ENCODE results near the gene RHBDL1.
"Not testable (repeated sequence)": the region's sequence is repeated elsewhere in the genome, so short reads cannot be mapped to it uniquely, and the experiment has no call there.

The RHBDL1 gene

DNA sequence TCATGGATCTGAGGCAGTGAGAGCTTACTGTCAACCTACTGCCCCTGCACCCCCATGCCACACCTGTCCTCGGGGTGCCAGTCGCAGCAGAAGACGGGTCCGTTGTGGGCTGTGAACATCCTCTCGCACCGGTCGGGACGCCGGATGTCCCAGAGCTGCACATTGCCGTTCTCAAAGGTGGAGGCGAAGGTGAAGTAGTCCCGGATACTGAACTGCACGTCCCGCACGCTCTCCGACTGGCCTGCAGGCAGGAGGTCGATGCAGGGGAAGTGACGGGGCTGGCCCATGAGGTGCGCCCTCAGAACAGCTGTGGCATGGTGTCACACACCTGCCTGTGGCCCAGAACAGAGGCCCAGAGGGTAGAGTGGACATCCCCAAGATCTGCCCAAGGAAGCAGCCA is 12.0 kb downstream of the RHBDL1 start:
- DNase-seq, result no peak

DNA sequence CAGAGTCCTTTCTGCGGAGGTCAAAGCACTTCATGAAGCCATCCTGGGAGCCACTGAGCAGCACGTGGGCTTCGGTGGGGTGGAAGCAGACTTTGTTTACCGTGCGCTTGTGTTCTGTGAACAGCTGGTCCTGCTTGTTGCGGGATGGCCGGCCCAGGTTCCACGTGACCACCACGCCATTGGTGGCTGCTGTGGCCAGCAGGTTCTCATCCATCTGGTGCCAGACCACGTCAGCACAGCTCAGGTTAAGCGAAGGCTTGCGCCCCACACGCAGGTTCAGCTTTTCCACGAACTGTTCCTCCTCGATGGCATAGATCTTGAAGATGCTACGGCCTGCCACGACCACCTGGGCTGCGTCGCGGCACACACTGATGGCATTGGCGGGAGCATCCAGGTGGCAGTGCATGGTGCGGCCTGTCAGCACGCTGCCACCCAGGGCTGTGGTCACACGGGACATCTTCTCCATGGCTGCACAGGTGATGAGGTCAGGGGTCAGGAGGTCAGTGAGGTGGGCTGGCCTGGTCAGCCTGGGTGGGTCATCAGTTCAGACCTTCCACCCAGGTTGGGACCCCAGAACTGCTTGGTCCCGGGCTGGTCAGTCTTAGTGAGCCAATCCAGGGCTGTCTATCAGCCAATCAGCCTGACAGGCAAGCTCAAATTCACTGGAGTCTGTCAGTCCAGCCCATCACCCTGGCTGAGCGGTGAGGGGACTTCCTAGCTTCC is 13.9 kb downstream of the RHBDL1 start:
- DNase-seq, result no peak

DNA sequence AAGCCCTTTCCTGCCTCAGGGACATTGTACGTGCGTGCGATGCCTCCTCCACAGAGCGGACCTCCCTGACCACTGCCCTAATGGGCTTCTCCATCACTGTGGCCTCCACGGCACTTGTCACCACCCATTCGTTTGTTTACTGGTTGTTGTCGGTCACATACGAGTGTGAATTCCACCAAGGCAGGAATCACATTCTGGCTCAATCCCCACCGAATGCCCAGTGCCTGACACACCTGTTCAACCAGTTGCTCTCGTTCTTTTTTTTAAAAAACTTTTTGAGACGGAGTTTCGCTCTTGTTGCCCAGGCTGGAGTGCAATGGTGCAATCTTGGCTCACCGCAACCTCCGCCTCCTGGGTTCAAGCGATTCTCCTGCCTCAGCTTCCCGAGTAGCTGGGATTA is 15.8 kb downstream of the RHBDL1 start:
- not testable (repeated sequence) for DNase-seq

DNA sequence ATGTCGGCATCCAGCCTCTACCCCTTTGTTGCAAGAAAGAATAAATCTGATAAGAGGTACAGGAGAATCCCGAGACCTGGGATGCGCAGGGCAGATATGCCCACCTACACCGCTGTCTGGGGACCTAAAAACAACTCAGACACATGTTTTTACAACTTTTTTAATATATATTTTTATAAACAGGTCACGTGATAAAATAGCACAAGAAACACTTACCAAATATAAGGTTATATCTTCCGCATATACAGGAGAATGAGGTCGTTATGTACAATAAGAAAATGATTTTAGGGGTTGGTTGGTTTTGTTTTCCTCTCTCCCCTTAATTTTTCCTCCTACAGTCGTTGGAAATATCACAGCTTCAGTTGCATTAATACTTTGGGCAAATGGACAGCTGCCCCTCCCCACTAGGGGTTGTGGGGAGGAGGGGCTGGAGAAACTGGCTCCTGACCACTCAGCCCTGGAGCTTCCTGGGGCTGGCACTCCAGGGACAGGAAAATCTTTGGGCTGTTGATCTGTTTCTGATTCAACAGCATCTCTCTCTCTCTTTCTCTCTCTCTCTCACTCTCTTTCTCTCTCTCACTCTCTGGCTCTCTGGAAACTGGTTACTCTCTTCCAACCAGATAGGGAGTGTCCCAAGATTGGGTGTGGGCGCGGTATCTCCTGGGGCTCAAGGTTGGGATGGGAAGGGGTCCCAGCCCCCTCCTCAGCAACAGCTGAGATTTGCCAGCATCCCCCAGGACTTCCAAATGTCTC is 17.1 kb downstream of the RHBDL1 start:
- no peak for DNase-seq

DNA sequence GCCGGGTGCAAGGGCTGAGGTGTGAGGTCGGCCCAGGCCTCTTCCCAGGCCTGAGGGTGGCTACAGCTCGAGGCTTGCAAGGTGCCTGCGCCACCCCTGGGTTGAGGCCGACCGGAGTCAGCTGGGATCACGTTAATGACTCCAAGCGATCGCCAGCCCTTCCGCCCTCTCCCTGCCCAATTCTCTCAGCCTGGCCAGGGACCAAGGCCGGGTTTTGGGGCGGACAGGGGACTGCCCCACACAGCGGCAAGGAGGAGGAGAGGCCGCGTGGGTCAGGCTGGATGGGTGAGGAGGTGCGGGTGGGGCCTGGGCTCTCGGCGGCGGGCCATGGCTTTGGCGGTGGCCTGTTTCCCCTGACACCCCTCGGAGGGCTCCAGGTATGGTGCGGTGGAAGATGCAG is 17.9 kb downstream of the RHBDL1 start:
- no peak for DNase-seq

DNA sequence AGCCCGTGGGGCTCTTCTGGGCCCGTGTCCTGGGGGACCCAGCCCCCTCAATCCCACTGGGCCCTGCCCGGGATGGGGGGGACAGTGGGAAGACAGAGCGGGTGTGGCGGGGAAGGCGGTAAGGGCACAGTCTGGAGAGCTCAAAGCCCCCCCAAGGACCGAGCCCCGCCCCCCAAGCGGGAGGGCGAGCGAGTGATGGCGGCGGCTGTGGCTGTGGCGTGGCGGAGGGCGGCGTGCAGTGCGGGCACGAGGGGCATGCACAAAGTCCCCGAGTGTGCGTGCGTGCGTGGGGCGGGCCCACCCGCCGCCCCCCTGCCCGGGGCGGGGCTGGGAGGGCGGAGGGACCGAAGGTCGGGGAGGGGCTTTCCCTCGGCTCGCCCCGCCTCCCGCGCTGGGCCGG is 18.3 kb downstream of the RHBDL1 start:
- DNase-seq, result no peak

DNA sequence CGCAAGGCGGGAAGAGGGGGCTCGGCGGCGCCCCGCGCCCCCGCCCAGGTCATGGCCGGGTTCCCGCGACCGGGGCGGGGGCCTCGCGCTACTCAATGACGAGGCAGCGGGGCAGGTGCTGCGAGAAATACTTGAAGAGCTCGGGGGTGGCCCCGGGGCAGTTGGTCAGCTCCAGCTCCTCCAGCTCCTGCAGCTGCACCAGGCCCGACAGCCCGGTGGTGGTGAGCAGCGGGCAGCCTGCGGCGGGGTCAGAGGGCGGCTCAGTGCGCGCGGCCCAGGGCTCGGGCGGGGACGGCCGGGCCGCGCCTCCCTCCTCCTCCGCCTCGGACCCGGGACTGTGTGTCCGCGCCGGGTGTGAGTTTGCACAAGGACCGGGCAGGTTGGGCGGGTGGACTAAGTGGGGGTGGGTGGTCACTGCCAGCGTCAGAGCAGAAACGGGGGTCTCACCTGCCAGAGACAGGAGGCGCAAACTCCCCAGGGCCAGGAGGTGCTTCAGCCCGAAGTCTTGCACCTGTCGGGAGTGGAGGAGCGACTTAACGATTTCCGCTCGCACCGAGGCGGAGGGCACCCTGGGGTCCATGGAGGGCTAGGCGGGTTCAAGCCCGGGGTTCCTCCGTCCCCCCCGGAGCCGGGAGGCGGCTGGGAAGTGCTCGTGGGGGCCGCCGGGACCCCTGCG is 18.9 kb downstream of the RHBDL1 start:
- DNase-seq, result no peak

DNA sequence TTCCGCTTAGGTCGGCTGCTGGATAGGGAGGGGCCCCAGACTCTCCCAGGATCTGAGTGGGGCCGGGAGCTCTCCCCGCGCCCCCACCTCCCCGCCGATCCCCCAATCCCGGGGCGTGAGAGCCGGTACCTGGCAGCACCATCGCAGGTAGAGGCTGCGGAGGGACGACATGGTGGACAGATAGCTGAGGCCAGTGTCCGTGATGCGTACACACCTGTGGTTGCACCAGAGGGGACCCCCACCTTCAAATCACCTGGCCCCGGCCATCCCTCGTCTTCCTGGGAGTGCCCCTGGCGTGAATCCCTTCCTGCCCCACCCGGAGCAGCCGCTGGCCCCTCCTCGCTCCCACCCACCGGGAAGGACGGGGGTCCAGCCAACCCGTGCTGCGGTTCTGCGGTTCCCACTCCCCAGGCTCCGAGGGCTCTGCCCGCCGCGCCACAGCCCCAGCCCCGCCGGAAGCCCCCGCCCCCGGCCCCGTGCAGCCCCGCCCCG is 19.4 kb downstream of the RHBDL1 start:
- no peak for DNase-seq

DNA sequence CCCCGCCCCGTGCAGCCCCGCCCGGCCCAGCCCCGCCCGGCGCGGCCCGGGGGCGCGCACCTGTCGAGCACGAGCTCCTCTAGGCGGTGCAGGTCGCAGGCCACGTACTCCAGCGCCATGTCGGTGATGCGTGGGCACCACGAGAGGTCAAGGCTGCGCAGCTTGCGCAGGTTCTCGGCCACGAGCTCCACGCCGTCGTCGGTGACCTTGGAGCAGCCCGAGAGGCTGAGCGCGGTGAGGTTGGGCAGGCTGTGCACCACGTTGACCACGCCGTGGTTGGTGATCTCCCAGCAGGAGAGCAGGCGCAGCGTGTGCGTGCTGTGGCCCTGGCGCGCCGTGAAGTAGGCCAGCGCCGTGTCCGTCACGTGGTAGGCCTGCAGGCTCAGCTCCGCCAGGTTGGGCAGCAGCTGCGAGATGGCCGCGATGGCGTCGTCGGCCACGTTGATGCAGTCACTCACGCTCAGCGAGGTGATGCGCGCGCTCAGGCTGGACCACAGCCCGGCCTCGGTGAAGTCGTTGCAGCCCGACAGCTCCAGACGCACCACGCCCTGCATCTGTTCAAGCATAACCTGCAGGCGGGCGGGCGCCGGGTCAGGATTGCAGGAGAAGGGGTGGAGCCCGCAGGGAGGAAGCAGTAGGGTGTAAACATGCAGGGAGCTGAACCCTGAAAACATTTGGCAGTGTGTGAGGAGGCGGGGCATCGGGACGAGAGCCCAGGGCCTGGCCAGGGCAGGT is 20.1 kb downstream of the RHBDL1 start:
- peak; percentile 74 for DNase-seq

DNA sequence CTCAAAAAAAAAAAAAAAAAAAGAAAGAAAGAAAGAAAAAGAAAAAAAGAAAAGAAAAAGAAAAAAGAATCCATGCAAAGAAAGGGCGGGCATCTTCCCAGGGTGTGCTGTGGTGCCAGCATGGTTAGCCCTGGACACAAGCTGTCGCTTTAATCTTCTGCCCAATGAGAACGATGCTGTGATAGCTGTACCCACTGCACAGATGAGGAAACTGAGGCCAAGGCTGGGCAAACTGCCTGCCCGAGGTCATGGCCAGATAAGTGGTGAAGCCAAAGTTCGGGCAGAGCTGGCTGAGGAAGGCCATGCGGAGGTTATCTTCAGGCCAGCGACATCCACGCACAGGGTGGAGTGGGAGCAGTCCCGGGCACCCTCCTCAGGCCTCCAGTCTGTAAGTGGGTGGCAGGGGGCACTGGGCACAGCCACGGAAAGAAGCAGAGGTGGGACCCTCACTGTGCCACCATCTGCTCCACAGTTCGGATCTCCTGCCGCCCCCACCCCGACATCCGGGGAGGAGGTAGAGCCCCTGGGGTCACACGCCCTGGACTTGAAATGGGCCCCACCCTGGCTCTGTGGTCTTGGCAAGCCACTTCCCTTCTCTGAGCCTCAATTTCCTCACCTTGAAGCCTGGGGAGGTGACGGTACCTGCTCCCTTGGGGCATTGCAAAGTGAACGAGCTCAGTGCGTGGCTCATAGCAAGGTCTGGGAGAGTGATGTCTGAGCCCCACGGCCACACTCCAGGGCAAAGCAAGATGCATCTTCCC is 23.6 kb downstream of the RHBDL1 start:
- no peak for DNase-seq

DNA sequence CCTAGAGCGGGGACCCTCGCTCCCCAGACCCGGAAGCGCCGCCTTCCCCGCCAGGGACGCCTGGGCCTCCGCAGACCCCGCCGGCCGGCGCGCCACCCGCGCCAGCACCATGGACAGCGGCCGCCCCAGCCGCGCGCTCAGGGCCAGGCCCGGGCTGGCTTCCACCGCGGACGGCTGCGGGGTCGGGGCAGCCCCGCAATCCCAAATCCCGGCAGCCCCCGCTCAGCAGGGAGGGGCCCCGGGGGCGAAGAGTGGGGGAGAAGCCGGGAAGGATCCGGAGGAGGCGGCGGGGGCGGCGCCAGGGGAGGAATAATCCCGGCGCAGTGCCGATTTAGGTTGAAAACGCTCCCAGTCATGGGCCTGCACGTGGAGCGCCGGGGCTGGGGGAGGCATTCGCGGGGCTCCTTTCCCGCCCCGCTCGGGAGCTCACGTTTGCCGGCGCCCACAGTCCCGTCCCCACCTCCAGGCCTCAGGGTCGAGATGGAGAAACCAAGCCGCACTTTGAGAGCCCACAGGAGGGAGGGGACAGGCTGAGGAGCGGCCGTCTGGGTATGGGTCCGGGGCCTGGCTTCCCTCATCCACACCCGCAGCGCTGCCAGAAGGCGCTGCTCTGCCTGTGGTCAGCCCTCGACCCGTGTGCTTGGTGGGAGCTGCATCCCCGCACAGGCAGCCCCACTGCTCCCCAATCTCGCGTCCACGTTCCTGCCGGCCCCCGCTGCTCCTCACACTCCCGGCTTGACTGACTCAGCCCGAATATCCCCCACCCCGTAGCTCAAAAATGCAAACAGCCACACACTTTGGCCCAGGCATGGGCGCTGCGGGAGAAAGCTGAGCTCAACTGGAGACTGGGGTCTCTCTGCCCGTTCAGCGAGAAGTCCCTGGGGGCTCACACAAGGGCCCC is 25.5 kb downstream of the RHBDL1 start:
- no peak for DNase-seq

DNA sequence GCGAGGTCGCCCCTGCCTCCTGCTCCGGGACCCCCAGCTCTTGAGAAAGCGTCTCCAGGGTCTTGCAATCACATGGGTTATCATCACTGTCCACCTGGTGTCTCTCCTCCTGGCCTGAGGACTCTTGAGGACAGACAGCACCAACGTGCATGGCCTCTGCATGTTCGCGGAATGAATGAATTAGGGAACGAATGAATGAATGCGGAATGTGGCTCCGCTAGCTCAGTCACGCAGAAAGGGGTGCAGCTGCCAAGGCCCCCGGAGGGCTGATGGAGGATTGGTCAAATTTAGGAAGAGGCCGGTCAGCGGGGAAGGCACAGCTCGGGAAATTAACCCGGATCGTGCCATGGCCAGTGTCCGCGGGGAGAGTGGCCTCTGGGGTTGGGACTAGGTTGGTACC is 26.9 kb downstream of the RHBDL1 start:
- DNase-seq, result no peak

DNA sequence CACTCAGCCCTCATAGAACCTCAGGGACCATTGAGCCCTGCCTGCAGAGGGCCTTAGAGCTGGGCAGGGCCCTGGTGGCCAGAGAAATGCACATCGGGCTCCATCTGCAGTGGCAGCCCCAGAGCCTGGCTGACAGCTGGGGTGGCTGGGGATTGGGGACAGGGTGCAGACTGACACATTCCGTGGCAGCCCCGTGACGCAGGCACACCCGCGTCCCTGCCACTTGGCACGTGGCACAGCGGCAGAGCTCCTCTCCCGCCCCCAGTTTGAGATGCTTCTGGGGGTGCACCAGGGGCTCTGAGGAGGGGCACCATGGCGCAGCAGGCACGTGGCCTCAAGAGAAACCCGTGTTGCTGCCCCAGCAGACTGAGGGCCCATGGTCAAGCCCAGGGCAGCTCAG is 27.9 kb downstream of the RHBDL1 start:
- DNase-seq, result no peak

DNA sequence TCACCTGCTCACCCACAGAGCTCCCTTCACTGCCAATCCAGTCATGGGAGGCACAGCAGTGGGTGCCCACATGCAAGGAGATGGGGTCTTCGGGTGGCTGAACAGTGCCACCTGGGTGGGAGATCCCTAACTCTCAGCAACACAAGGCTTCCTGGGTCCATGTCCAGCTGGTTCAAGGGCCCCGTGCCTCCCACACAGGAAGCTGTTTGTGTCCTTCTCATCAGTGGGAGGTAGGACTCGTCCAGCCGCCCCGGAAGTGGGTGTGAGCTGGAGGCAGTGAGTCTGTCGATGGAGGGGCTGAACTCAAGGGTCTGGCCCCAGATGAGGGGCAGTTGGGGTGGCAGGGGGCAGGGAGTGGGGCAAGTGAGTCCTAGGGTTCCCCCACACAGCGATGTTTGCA is 28.6 kb downstream of the RHBDL1 start:
- no peak for DNase-seq

DNA sequence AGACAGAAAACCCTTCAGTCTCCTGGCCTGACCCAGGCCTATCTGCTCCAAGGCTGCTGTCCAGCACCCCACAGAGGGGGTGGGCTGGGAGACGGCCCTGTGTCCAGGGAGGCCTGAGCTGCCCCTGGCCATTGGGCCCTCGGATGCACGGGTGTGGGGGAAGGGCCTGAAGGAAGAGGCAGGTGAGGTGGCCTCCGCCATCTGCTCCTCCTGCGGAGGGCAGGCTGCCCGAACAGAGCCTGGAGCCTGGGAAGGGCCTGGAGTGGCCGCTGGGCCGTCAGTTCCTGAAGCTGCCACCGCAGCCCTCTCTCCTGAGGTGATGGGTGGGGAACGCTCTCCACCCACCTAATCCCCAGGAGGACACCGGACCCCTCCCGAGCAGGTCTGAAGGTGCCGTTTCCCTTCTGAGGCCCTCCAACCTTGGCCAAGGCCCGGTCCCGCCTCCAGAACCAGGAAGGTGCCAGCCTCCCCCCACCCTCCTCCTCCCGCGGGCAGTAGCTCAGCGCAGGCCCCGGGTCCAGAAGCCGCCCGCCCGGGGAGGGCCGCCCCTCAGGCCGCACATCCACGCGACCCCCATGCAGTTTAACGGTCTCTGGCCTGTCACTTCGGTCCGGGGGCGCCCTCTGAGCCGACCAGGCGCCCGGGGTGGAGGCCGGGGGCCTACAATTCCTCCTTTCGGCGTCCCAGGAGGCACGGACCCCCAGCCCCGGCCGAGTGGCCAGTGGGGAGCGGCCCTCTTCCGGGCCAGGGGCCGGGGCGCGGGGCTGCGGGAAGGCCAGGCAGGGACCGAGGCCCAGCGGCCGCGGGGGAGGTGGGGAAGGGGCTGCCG is 29.3 kb downstream of the RHBDL1 start:
- DNase-seq, result no peak

DNA sequence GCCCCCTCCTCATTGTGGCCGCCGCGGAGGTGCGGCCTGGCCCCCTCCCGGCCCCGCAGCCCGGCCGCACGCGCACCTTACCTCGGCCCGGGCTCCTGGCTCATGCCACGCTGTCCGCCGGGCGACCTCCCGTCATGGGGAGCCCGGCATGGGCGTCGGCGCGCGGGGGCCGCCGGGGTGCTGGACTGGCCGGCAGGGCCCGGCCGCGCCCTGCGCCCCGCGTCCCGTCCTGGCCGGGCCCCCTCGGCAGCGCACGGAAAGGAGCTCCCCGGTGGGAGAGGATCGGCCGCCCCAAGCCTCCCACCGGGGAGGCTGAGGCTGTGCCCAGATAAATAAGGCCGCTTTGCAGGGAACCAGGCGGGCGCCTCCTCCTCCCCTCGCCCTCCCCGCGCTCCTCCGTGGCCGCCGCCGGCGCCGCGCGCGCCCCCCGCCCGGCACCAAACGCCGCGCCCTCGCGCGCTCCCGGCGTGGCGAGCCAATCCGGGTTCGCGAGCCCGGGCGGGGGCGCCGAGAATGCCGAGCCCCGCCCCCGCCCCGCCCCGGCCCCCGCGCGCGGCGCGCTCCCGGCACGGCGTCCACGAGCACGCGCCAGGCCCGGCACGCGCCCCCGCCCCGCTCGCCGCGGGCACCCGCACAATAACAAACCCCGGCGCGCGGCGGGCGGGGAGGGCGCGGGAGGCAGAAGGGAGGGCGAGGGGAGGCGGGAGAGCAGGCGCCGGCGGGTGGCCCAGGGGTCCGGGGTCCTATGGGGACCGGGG is 30.1 kb downstream of the RHBDL1 start, which contains the start of gene FBXL16:
Gene FBXL16, minus strand, starts transcription at position 371 of the 758 bp plus-strand sequence. CDS start 8,396 bp downstream, outside the sequence.
- no peak for DNase-seq

DNA sequence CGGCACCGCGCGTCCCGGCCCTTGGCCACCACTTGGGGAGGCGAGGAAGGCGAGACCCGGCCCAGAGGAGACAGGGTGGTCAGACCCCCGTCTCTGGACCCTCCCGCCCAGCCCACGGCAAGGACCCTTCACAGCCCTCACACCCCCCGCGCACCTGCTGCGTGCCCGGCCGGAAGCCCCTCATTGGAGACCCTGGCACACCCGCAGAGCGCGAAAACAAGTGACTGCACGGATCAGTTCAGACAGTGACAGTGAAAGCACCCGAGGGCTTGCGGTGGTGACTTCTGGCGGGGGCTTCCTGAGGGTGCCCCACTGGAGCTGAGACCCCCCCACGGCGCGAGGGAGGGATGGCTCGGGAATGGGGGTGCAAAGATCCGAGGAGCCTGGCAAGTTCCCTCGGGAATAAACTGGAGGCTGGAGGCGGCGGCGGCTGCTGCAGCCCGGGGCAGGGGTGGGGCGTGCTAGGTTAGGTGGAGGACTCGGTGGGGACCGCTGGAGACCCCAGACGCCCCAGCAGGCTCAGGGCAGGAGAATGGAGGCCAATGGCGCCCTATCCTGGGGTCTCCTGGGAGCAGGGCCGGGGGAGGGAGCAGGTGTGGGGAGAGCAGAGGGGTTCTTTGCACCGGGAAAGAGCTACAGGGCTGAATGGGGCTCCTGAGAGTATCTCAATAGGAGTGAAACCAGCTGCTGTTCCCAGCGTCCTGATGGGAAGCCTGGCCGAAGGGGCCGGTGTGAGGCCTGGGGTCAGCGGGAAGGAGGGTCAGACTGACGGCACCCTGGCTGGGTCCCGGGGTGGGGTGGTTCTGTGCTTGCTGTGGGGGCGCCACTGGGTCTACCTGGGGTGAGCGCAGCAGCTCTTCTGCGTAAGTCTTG is 31.0 kb downstream of the RHBDL1 start:
- DNase-seq, result no peak

DNA sequence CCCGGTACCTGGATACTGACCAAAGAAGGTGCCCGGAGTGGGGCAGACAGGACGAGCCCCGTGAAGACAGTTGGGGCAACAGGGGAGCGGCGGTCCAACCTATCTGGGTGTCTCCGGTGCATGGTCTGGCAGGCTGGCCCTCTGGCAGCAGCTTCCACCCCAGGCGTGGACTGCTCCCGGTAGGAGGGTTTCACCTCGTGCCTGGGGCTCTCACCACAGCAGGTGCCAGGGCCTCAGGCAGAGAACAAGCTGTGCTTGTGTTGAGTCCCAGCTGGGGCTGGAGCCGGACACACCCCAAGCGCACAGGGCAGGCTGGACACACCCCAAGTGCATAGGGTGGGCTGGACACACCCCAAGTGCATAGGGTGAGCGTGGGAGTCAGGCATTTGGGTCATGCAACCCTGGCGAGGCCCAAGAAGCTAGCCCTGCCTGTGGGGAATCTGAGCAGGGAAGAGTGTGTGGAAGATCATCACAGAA is 31.6 kb downstream of the RHBDL1 start:
- no peak for DNase-seq
